Measurements from ENCODE around the gene RBM33. TPM values are rescaled to one million over a fixed set of nuclear protein-coding genes. Genes with fewer than 3 reads are reported as not detected.

RBM33 gene
- total RNA-seq, 1 experiment from 2014 or later = 27.2 TPM

DNA sequence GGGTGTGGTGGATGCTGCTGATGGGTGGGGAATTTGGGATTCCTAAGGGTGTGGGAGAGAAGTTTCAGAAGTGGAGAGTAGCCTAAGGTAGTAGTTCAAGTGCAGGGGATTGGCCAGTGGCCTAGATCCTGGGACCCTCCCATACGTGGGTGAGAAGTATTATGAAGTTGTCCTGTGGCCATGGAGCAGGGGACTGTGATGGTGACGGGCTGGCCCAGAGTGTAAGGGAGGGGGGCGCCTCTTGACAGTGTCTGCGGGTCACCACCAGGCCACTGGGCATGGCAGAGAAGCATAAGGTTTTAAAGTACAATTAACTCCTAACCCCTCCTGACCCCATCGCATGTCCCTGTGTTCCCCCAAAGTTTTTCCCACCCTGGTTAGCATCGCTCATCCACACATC is 70.2 kb downstream of the RBM33 start:
- Histone ChIP-seq H3K36me3 (peaks cover 60% of the 10 kb centered on the region), H3K9me3 (replicated peaks) (no peaks in the 10 kb centered on the region), H3K4me3 (no peak overlapping the region), H3K4me1 (replicated peaks) (no peaks in the 10 kb centered on the region), H3K27ac (no peak overlapping the region), H3K27me3 (replicated peaks) (no peaks in the 10 kb centered on the region)
- DNase-seq (ENCODE audit: low read depth in 1 of 2, low spot score in 2 of 2) = no peak

DNA sequence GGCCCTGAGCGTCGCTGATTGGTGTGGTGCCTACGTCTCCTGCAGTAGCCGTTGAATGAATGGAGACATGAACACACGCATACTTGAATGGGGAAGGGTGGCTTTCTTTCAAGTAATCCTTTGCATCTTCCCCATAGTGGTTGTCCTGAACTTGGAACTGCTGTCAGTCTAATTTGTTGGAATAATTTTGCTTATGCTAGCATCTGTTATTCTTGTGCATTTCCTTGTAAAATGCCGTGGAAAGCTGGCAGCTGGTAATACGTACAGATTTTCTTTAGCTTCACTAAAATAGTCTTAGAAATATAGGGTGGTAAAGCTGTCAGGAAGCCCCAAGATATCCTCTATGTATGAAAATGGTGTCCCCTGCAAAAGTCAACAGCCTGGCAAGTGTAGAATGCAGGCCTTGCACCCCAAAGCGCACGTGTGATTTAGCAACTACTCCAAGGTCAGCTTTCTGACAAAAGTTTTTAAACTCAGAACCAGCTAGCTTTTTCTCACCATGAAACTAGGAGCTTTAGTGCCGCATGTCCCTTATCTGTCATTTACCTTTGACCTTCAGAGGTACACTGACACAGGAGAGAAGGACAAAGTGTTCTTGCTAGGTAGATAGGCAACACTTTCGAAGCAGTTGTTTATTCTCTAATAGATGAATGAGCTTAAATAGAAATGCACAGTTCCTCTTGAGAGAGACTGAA is 70.8 kb downstream of the RBM33 start:
- H3K36me3 ChIP-seq = peaks cover 59% of the 10 kb centered on the region
- DNase-seq (ENCODE audit: low read depth in 1 of 2, low spot score in 2 of 2) = no peak
- no peak overlapping the region for H3K27ac ChIP-seq
- no peaks in the 10 kb centered on the region for H3K27me3 ChIP-seq (replicated peaks)
- H3K4me1 ChIP-seq (replicated peaks) = no peaks in the 10 kb centered on the region
- H3K4me3 ChIP-seq = no peak overlapping the region
- no peaks in the 10 kb centered on the region for H3K9me3 ChIP-seq (replicated peaks)

DNA sequence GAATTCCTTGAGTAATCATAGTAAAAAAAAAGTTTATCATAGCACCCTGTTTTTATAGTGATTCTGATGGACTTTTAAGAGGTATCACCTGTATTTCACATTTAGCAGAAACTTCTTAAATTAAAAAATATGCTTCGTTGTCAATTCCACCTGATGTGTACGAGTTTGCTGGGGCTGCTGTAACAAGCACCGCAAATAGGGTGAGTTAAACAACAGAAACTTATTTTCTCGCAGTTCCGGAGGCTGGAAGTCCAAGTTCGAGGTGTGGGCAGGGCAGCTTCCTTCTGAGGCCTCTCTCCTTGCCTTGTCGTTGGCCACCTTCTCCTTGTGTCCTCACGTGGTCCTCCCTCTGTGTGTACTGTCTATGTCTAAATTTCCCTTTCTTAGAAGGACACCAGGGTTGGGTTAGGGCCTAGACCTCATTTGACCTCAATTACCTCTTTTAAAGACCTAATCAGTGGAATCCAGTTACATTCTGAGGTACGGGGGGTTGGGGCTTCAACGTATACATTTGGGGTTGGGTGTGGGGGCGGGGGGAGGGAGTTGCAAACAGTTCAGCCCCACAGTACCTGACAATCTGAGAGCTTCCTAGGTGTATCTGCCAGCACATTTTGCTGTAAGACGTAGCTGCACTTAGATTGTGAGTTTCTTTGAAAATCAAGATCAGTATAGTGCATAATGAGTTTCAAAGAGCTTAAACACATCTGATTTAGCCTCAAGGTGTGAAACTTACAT is 72.7 kb downstream of the RBM33 start:
- H3K4me1 ChIP-seq (replicated peaks) = no peaks in the 10 kb centered on the region
- no peaks in the 10 kb centered on the region for H3K27me3 ChIP-seq (replicated peaks)
- H3K27ac ChIP-seq = no peak overlapping the region
- H3K36me3 ChIP-seq = peaks cover 53% of the 10 kb centered on the region
- no peak for DNase-seq (ENCODE audit: low read depth in 1 of 2, low spot score in 2 of 2)
- H3K4me3 ChIP-seq = no peak overlapping the region
- no peaks in the 10 kb centered on the region for H3K9me3 ChIP-seq (replicated peaks)

DNA sequence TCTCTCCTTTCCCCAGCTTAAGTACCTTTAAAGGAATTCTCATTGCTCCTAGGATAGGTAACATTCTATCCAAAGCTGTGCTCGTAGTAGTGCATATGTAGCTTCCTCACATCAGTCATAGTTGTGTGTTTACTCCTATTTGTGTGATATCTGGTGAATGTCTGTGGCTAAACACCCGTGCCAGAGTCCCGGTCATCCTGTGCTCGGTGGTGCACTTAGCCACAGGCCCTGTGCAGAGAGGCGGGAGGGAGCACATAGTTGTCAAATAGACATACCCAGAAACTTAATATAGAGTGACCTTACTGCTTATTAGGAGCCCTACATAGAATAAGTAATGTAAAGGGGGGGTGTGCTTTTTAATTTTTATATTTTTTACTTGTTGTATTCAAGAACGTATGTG is 76.6 kb downstream of the RBM33 start:
- no peaks in the 10 kb centered on the region for H3K9me3 ChIP-seq (replicated peaks)
- H3K36me3 ChIP-seq = peaks cover 45% of the 10 kb centered on the region
- DNase-seq (ENCODE audit: low read depth in 1 of 2, low spot score in 2 of 2) = no peak
- H3K4me3 ChIP-seq = no peak overlapping the region
- H3K27ac ChIP-seq = no peak overlapping the region
- H3K4me1 ChIP-seq (replicated peaks) = no peaks in the 10 kb centered on the region
- H3K27me3 ChIP-seq (replicated peaks) = no peaks in the 10 kb centered on the region

DNA sequence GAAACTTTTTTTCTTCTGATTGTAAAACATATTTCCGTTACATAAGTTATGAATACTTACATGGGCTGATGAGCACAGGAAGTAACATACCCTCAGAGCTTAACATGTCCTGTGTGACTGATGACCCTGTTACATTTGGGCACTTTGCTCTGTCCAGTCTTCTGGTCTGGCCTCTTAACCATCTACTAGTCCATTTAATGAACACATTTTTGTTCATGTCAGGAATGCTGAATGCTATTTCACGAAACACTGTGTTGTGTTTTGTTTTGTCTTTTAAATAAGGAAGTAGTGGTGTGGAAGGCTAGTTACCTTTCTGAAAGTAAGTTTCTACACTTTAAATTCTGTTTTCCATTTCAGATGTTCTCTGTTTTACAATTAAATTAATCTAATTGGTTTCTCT is 77.7 kb downstream of the RBM33 start:
- H3K27me3 ChIP-seq (replicated peaks) = no peaks in the 10 kb centered on the region
- H3K27ac ChIP-seq = no peak overlapping the region
- H3K4me3 ChIP-seq = no peak overlapping the region
- no peaks in the 10 kb centered on the region for H3K9me3 ChIP-seq (replicated peaks)
- H3K36me3 ChIP-seq = peaks cover 46% of the 10 kb centered on the region
- DNase-seq (ENCODE audit: low read depth in 1 of 2, low spot score in 2 of 2) = no peak
- no peaks in the 10 kb centered on the region for H3K4me1 ChIP-seq (replicated peaks)

DNA sequence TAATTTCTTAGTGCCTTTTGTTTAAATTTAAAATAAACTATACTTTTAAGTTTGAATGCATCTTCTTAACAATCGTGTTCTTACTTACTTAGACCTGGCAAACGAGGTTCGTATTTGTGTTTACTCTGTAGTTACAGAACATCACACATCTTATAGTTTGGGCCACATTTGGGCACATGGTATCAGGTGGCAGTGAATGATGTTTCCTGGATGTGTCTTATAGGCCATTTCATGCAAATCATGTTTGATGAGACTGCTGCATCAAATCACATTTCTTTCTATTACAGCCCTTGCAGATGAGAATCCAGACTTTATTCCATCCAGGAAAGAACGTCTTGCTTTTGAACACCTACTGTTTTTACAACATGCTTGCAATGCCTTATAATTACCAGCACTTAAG is 78.5 kb downstream of the RBM33 start:
- DNase-seq (ENCODE audit: low read depth in 1 of 2, low spot score in 2 of 2) = no peak

GRCh38 chr7:155724327-155725005 is 80.0 kb downstream of the RBM33 start:
- Histone ChIP-seq H3K9me3 (replicated peaks) (no peaks in the 10 kb centered on the region), H3K4me3 (no peak overlapping the region)

More for the DNA sequence above, 78.5 kb downstream of the RBM33 start:
- H3K27me3 ChIP-seq (replicated peaks) = no peaks in the 10 kb centered on the region
- H3K36me3 ChIP-seq = peaks cover 54% of the 10 kb centered on the region
- H3K4me3 ChIP-seq = no peak overlapping the region
- H3K4me1 ChIP-seq (replicated peaks) = no peaks in the 10 kb centered on the region
- no peak overlapping the region for H3K27ac ChIP-seq
- H3K9me3 ChIP-seq (replicated peaks) = no peaks in the 10 kb centered on the region

DNA sequence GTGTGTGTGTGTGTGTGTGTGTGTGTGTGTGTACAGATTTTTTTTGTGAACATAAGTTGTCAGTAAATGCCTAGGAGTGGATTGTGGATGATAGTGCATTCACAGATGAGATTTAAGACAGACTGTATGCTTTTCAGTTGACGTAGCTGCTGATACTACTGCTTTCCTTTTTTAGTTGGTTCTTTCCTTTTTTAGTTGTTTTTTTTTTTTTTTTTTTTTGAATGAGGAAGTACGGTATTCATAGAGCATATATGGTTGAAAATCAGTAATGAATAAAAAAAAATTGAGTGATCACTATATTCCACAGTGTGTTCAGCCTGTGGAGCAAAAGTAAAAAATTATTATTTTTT is 80.5 kb downstream of the RBM33 start:
- no peaks in the 10 kb centered on the region for H3K27me3 ChIP-seq (replicated peaks)
- peaks cover 62% of the 10 kb centered on the region for H3K36me3 ChIP-seq
- no peak for DNase-seq (ENCODE audit: low read depth in 1 of 2, low spot score in 2 of 2)
- no peaks in the 10 kb centered on the region for H3K4me1 ChIP-seq (replicated peaks)
- H3K27ac ChIP-seq = no peak overlapping the region
- H3K4me3 ChIP-seq = no peak overlapping the region
- no peaks in the 10 kb centered on the region for H3K9me3 ChIP-seq (replicated peaks)

More at GRCh38 chr7:155724327-155725005, 80.0 kb downstream of the RBM33 start:
- no peaks in the 10 kb centered on the region for H3K27me3 ChIP-seq (replicated peaks)
- no peaks in the 10 kb centered on the region for H3K4me1 ChIP-seq (replicated peaks)
- H3K36me3 ChIP-seq = peaks cover 62% of the 10 kb centered on the region
- H3K27ac ChIP-seq = no peak overlapping the region
- no peak for DNase-seq (ENCODE audit: low read depth in 1 of 2, low spot score in 2 of 2)

DNA sequence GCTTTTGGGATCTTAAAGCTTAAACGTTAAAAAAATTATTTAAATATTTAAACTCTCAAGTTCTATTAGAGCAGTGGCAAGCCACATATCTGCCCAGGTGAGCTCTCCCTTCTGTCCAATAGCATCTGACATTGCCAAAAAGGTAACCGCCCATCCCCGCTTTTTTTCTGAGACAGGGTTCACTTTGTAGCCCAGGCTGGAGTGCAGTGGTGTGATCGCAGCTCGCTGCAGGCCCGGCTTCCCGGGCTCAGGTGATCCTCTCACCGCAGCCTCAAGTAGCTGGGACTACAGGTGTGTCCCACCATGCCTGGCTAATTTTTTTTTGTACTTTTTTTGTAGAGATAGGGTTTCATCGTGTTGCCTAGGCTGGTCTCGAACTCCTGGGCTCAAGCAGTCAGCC is 83.2 kb downstream of the RBM33 start:
- Histone ChIP-seq H3K36me3 (peaks cover 64% of the 10 kb centered on the region), H3K4me1 (replicated peaks) (no peaks in the 10 kb centered on the region), H3K27ac (no peak overlapping the region), H3K27me3 (replicated peaks) (no peaks in the 10 kb centered on the region), H3K9me3 (replicated peaks) (no peaks in the 10 kb centered on the region), H3K4me3 (no peak overlapping the region)
- DNase-seq (ENCODE audit: low read depth in 1 of 2, low spot score in 2 of 2) = no peak

DNA sequence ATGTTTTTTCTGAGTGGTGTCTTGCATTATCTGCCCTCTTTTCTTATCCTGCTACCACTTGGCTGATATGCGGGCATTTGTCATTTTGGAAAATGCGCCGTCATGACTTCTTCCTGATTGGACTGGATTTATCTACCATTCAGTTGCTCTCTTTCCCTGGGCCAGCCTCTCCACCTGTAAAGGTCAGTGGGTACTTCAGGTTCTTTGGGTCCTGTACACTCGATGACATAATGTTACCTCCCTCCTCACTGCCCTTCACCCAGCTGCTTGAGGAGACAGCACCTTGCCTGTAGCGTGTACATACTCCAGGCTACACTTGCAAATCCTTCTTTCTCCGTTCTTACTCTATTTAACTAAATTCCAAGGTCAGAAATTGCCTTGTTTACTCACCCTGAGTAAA is 83.7 kb downstream of the RBM33 start:
- Histone ChIP-seq H3K27me3 (replicated peaks) (no peaks in the 10 kb centered on the region), H3K36me3 (peaks cover 60% of the 10 kb centered on the region), H3K4me1 (replicated peaks) (no peaks in the 10 kb centered on the region), H3K9me3 (replicated peaks) (no peaks in the 10 kb centered on the region), H3K27ac (no peak overlapping the region), H3K4me3 (no peak overlapping the region)
- no peak for DNase-seq (ENCODE audit: low read depth in 1 of 2, low spot score in 2 of 2)

- Histone ChIP-seq H3K9me3 (replicated peaks) (no peaks in the 10 kb centered on the region), H3K27me3 (replicated peaks) (no peaks in the 10 kb centered on the region), H3K4me3 (no peak overlapping the region), H3K4me1 (replicated peaks) (no peaks in the 10 kb centered on the region), H3K36me3 (peaks cover 53% of the 10 kb centered on the region), H3K27ac (no peak overlapping the region)
- DNase-seq (ENCODE audit: low read depth in 1 of 2, low spot score in 2 of 2) = no peak
These were observed 85.4 kb downstream of the RBM33 start for GRCh38 chr7:155729847-155730246.

DNA sequence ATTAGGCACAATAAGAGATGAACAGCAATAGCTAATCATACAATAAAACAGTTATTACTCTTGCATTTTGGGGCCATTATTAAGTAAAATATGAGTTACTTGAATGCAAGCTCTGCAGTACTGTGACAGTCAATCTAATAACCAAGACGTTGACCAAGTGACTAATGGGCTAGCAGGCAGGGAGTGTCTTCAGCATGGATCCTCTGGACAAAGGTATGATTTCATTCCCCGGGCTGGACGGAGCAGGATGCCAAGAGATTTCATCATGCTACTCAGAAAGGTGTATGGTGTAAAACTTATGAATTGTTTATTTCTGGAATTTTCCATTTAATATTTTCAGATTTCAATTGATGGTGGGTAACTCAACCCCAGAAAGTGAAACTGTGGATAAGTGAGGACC is 86.9 kb downstream of the RBM33 start:
- Histone ChIP-seq H3K36me3 (peaks cover 58% of the 10 kb centered on the region), H3K27me3 (replicated peaks) (no peaks in the 10 kb centered on the region), H3K27ac (no peak overlapping the region), H3K9me3 (replicated peaks) (no peaks in the 10 kb centered on the region), H3K4me3 (no peak overlapping the region), H3K4me1 (replicated peaks) (no peaks in the 10 kb centered on the region)
- no peak for DNase-seq (ENCODE audit: low read depth in 1 of 2, low spot score in 2 of 2)

GRCh38 chr7:155731871-155732270 is 87.4 kb downstream of the RBM33 start:
- no peaks in the 10 kb centered on the region for H3K27me3 ChIP-seq (replicated peaks)
- H3K27ac ChIP-seq = no peak overlapping the region
- peaks cover 58% of the 10 kb centered on the region for H3K36me3 ChIP-seq
- no peaks in the 10 kb centered on the region for H3K4me1 ChIP-seq (replicated peaks)
- H3K4me3 ChIP-seq = no peak overlapping the region
- DNase-seq (ENCODE audit: low read depth in 1 of 2, low spot score in 2 of 2) = no peak
- H3K9me3 ChIP-seq (replicated peaks) = no peaks in the 10 kb centered on the region

GRCh38 chr7:155732286-155732685 is 87.8 kb downstream of the RBM33 start:
- no peaks in the 10 kb centered on the region for H3K4me1 ChIP-seq (replicated peaks)
- peaks cover 57% of the 10 kb centered on the region for H3K36me3 ChIP-seq
- DNase-seq (ENCODE audit: low read depth in 1 of 2, low spot score in 2 of 2) = no peak
- H3K9me3 ChIP-seq (replicated peaks) = no peaks in the 10 kb centered on the region
- no peak overlapping the region for H3K27ac ChIP-seq
- no peaks in the 10 kb centered on the region for H3K27me3 ChIP-seq (replicated peaks)
- H3K4me3 ChIP-seq = no peak overlapping the region

All from SJSA1 (cell line).